ENCODE data around the gene PRSS57.

The PRSS57 gene

GRCh38 chr19:638906-639252 is 56.4 kb downstream of the PRSS57 start:
- TF ChIP-seq ZBTB7A (IDR thresholded peaks at IDR 0.05; ENCODE audit: low read depth) (no peak), TEAD4 (IDR thresholded peaks at IDR 0.05) (no peak), REST (IDR thresholded peaks at IDR 0.05; ENCODE audit: low read depth) (no peak), FOXM1 (IDR thresholded peaks at IDR 0.05; ENCODE audit: borderline replicate concordance, low read depth) (no peak), EGR1 (IDR thresholded peaks at IDR 0.05) (no peak), TAF1 (IDR thresholded peaks at IDR 0.05; ENCODE audit: low read depth) (no peak), YY1 (IDR thresholded peaks at IDR 0.05; ENCODE audit: low read depth) (no peak), RAD21 (IDR thresholded peaks at IDR 0.05; ENCODE audit: low read depth) (no peak), USF1 (IDR thresholded peaks at IDR 0.05) (no peak), NFIC (IDR thresholded peaks at IDR 0.05) (no peak), CREB1 (IDR thresholded peaks at IDR 0.05; ENCODE audit: low read depth) (no peak), TCF12 (IDR thresholded peaks at IDR 0.05; ENCODE audit: low read depth) (no peak), EP300 (IDR thresholded peaks at IDR 0.05; ENCODE audit: borderline replicate concordance) (no peak), MAX (IDR thresholded peaks at IDR 0.05) (no peak), CEBPB (IDR thresholded peaks at IDR 0.05) (no peak)

All from Ishikawa (cell line).